ENCODE measurements around the gene ATAD3A.
"Not testable (repeated sequence)": the region's sequence is repeated elsewhere in the genome, so short reads cannot be mapped to it uniquely, and the experiment has no call there.

The ATAD3A gene

DNA sequence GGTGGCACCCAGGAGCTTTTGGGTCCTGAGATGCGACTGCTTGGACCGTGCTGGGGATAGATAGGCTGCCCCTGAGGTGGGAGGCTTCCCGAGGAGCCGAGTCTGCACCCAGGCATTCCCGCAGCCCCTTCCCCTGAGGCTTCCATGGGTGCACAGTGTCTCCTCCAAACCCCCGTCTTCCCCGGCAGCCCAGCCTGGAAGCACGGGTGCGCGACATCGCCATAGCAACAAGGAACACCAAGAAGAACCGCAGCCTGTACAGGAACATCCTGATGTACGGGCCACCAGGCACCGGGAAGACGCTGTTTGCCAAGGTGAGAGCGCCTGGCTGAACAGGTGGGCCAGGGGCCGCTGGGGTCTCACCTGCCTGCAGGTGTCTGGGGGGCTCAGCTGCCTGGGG lies 11.7 kb downstream of the ATAD3A start:
- not testable (repeated sequence) for H3K9ac ChIP-seq (ENCODE audit: low read length); H3K36me3 ChIP-seq (ENCODE audit: low read length); H3K9me2 ChIP-seq (replicated peaks; ENCODE audit: insufficient read depth, low read length); H3F3A ChIP-seq (ENCODE audit: insufficient read depth); H3K4me3 ChIP-seq (ENCODE audit: insufficient read depth, low read length, poor library complexity, severe bottlenecking); H3K27ac ChIP-seq (ENCODE audit: low read depth, low read length); H3K79me2 ChIP-seq (ENCODE audit: insufficient read depth, low read length); H3K27me3 ChIP-seq (ENCODE audit: low read length); H3K4me2 ChIP-seq (ENCODE audit: low read depth, low read length, poor library complexity, severe bottlenecking); H3K9me3 ChIP-seq (ENCODE audit: insufficient read depth, low read length); H2AFZ ChIP-seq (ENCODE audit: low read depth, low read length, severe bottlenecking); H4K20me1 ChIP-seq (ENCODE audit: low read depth, low read length)

DNA sequence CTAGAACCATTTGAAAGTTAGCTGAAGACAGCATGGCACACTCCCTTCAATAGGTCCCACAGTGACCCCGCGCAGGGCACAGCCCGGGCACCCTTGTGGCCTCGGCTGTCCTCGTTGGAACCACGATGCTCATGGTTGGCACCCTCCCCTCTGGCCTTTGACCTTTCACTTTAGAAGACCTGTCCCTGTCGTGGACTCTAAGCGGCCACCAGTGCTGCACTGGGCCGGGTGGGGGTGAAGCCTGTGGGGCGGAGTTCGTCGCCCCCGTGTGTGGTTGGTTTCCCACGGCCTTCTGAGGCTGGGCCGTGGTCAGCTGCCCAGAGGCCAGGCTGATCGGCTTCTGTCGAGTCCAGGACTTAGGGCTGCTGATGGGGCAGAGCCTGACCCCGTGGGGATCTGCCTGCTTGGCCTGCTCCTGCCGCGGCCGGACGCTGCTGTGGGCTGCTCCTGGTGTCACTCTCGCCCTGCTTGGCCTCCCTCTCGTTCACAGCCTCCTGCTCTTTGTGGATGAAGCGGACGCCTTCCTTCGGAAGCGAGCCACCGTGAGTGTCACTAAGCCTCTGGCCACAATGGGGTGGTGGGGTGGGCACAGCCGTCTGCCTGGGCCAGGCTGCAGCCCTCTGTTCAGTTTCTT lies 12.9 kb downstream of the ATAD3A start:
- not testable (repeated sequence) for H3K4me2 ChIP-seq (ENCODE audit: low read depth, low read length, poor library complexity, severe bottlenecking); H3K79me2 ChIP-seq (ENCODE audit: insufficient read depth, low read length); H4K20me1 ChIP-seq (ENCODE audit: low read depth, low read length)

GRCh38 chr1:1526476-1526875 lies 14.5 kb downstream of the ATAD3A start:
- H3K79me2 ChIP-seq (ENCODE audit: insufficient read depth, low read length); H3K4me2 ChIP-seq (ENCODE audit: low read depth, low read length, poor library complexity, severe bottlenecking); H3K4me3 ChIP-seq (ENCODE audit: insufficient read depth, low read length, poor library complexity, severe bottlenecking); H3K27me3 ChIP-seq (ENCODE audit: low read length); H3K9me3 ChIP-seq (ENCODE audit: insufficient read depth, low read length); H3F3A ChIP-seq (ENCODE audit: insufficient read depth); H3K9me2 ChIP-seq (replicated peaks; ENCODE audit: insufficient read depth, low read length); H3K36me3 ChIP-seq (ENCODE audit: low read length); H2AFZ ChIP-seq (ENCODE audit: low read depth, low read length, severe bottlenecking); H3K27ac ChIP-seq (ENCODE audit: low read depth, low read length); H3K9ac ChIP-seq (ENCODE audit: low read length); H4K20me1 ChIP-seq (ENCODE audit: low read depth, low read length): not testable (repeated sequence)

More for the DNA sequence above, 12.9 kb downstream of the ATAD3A start:
- H3F3A ChIP-seq (ENCODE audit: insufficient read depth); H3K27ac ChIP-seq (ENCODE audit: low read depth, low read length); H2AFZ ChIP-seq (ENCODE audit: low read depth, low read length, severe bottlenecking); H3K36me3 ChIP-seq (ENCODE audit: low read length); H3K27me3 ChIP-seq (ENCODE audit: low read length); H3K4me3 ChIP-seq (ENCODE audit: insufficient read depth, low read length, poor library complexity, severe bottlenecking); H3K9ac ChIP-seq (ENCODE audit: low read length); H3K9me2 ChIP-seq (replicated peaks; ENCODE audit: insufficient read depth, low read length); H3K9me3 ChIP-seq (ENCODE audit: insufficient read depth, low read length): not testable (repeated sequence)

DNA sequence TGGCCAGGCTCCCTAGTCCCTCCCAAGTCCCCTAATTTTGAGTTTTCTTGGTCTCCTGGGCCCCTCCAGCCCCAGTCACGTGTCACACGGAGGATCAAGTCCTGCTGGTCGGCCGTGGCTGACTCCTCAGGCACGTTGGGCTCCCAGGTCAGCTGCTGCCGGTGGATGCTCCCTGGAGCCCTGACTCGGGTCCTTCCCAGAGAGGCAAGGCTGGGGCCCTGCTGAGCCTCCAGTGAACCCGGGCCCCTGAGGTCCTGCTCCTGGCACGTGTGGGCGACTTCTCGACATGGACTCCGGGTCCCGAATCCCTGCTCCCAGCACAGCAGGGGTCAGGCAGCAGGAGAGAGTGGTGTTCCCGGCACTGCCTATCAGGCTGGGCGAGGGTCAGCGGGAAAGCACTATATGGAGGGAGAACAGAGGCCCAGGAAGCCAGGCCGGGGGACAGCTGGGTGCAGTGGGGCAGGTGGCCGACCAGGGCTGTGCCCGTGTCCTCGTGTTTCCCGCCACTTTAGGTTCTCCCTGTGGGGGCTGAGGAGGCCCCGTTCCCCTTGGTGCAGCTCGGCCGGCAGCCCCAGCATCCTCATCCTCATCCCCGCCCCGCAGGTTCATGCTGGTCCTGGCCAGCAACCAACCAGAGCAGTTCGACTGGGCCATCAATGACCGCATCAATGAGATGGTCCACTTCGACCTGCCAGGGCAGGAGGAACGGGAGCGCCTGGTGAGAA lies 15.3 kb downstream of the ATAD3A start:
- Histone ChIP-seq H3K27ac (ENCODE audit: low read depth, low read length) (no peak overlapping the region), H3F3A (ENCODE audit: insufficient read depth) (no peaks in the 10 kb centered on the region; the same call in 1 of the 2 replicates), H3K9ac (ENCODE audit: low read length) (no peak overlapping the region), H3K4me2 (ENCODE audit: low read depth, low read length, poor library complexity, severe bottlenecking) (no peak overlapping the region), H4K20me1 (ENCODE audit: low read depth, low read length) (no peaks in the 10 kb centered on the region), H3K36me3 (ENCODE audit: low read length) (no peaks in the 10 kb centered on the region), H3K9me3 (ENCODE audit: insufficient read depth, low read length) (no peaks in the 10 kb centered on the region), H2AFZ (ENCODE audit: low read depth, low read length, severe bottlenecking) (no peak overlapping the region), H3K9me2 (replicated peaks; ENCODE audit: insufficient read depth, low read length) (no peaks in the 10 kb centered on the region), H3K79me2 (ENCODE audit: insufficient read depth, low read length) (no peaks in the 10 kb centered on the region), H3K4me3 (ENCODE audit: insufficient read depth, low read length, poor library complexity, severe bottlenecking) (no peak overlapping the region), H3K27me3 (ENCODE audit: low read length) (no peaks in the 10 kb centered on the region)
- no peak for TF ChIP-seq CTCF (IDR thresholded peaks at IDR 0.05; ENCODE audit: insufficient read depth, low read length, poor library complexity, severe bottlenecking)
- no peak for TF ChIP-seq EZH2phosphoT487 (conservative IDR thresholded peaks at IDR 0.05; ENCODE audit: low read length)

All from SU-DHL-6 (cell line).